ENCODE measurements around the gene COL4A2. TPM values are rescaled to one million over a fixed set of nuclear protein-coding genes. Genes with fewer than 3 reads are reported as not detected.
A peak's percentile ranks its signal among the peaks of the same experiment; 100 is the strongest.

Gene COL4A2
- total and polyA plus RNA-seq, 11 donors: 92.4 to 377 (median 166) TPM

GRCh38 chr13:110271313-110271712 lies 35.8 kb upstream of the COL4A2 start:
- peaks cover 12 to 90% (median 68%) of the 10 kb centered on the region in 12 donors for H3K4me1 ChIP-seq
- no peaks in the 10 kb centered on the region for H3K27me3 ChIP-seq
- H3K4me3 ChIP-seq: no peak overlapping the region
- WGBS, 4 donors: 48 to 65% (median 52%) methylated on average over 5 of the region's 5 CpGs
- no peaks in the 10 kb centered on the region for H3K9me3 ChIP-seq
- intact Hi-C loops (cut with DNase I): loop anchor here in 2 of 10 donors (5.0 kb wide), 2 partner anchors 34 to 36 kb away; partner anchors contain the start of genes COL4A1 (in 1 of the 2) and COL4A2 (in 1 of the 2)
- TF ChIP-seq CTCF (IDR thresholded peaks at IDR 0.05) (no peak), POLR2A (IDR thresholded peaks at IDR 0.05) (no peak)
- DNase-seq (peak in 2 of 5 donors; percentile 16 to 53), ATAC-seq (peak in 3 of 4 donors; percentile 31 to 61 (median 58))
- peak overlapping the region in 8 of 12 donors; percentile 4 to 52 (median 24) for H3K27ac ChIP-seq
- H3K36me3 ChIP-seq: peaks cover 0 to 10% (median 0%) of the 10 kb centered on the region in 9 donors

- Histone ChIP-seq H3K27ac (peak overlapping the region in 2 of 12 donors; percentile 4 to 52), H3K4me1 (peaks cover 8 to 90% (median 68%) of the 10 kb centered on the region in 12 donors), H3K9me3 (no peaks in the 10 kb centered on the region), H3K36me3 (peaks cover 0 to 10% (median 0%) of the 10 kb centered on the region in 9 donors), H3K4me3 (no peak overlapping the region), H3K27me3 (no peaks in the 10 kb centered on the region)
- peak in 1 of 5 donors; percentile 2 for DNase-seq
- intact Hi-C loops (cut with DNase I): loop anchor here in 2 of 10 donors (5.0 kb wide), 2 partner anchors 35 kb away; partner anchors contain the start of genes COL4A1 (in 1 of the 2) and COL4A2 (in 1 of the 2)
- WGBS, 4 donors: 85 to 97% (median 96%) methylated on average over 5 of the region's 5 CpGs
- ATAC-seq: no peak
- TF ChIP-seq CTCF (IDR thresholded peaks at IDR 0.05) (no peak), POLR2A (IDR thresholded peaks at IDR 0.05) (no peak)
Observed at GRCh38 chr13:110272227-110272626, 34.9 kb upstream of the COL4A2 start.

GRCh38 chr13:110272651-110273050 lies 34.4 kb upstream of the COL4A2 start:
- peaks cover 6 to 90% (median 69%) of the 10 kb centered on the region in 12 donors for H3K4me1 ChIP-seq
- H3K27ac ChIP-seq: peak overlapping the region in 1 of 12 donors; percentile 71
- peaks cover 0 to 10% (median 0%) of the 10 kb centered on the region in 9 donors for H3K36me3 ChIP-seq
- peak in 1 of 5 donors; percentile 10 for DNase-seq
- TF ChIP-seq POLR2A (IDR thresholded peaks at IDR 0.05) (no peak), CTCF (IDR thresholded peaks at IDR 0.05) (no peak)
- intact Hi-C loops (cut with DNase I): loop anchor here in 2 of 10 donors (5.0 kb wide), 2 partner anchors 35 kb away; partner anchors contain the start of genes COL4A1 (in 1 of the 2) and COL4A2 (in 1 of the 2)
- 81 to 88% (median 84%) methylated on average over 6 of the region's 6 CpGs for WGBS, 4 donors
- H3K4me3 ChIP-seq: no peak overlapping the region
- H3K27me3 ChIP-seq: no peaks in the 10 kb centered on the region
- H3K9me3 ChIP-seq: no peaks in the 10 kb centered on the region
- no peak for ATAC-seq

GRCh38 chr13:110273254-110273653 lies 33.8 kb upstream of the COL4A2 start:
- H3K4me3 ChIP-seq: no peak overlapping the region
- WGBS, 4 donors: 85 to 94% (median 92%) methylated on average over 6 of the region's 6 CpGs
- ATAC-seq (no peak), DNase-seq (peak in 1 of 5 donors; percentile 7)
- peaks cover 6 to 90% (median 70%) of the 10 kb centered on the region in 12 donors for H3K4me1 ChIP-seq
- intact Hi-C loops (cut with DNase I): loop anchor here in 2 of 10 donors (5.0 kb wide), 2 partner anchors 34 to 36 kb away; partner anchors contain the start of genes COL4A1 (in 1 of the 2) and COL4A2 (in 1 of the 2)
- H3K27ac ChIP-seq: peak overlapping the region in 3 of 12 donors; percentile 12 to 71 (median 47)
- peaks cover 0 to 10% (median 0%) of the 10 kb centered on the region in 9 donors for H3K36me3 ChIP-seq
- no peaks in the 10 kb centered on the region for H3K27me3 ChIP-seq
- H3K9me3 ChIP-seq: no peaks in the 10 kb centered on the region
- TF ChIP-seq CTCF (IDR thresholded peaks at IDR 0.05) (no peak), POLR2A (IDR thresholded peaks at IDR 0.05) (no peak)
